HEK293 (cell line): Measurements from ENCODE around the gene DHX38.

ENCODE experiments used
- CTCF ChIA-PET: fragments of 350-600 bp; formaldehyde crosslinking; extraction: SDS; loops from one replicate; lab custom pipeline; 2021; ENCODE audit warnings: antibody characterized with exemption; lab: Yijun Ruan, JAX
- POLR2A ChIA-PET: fragments of 300-600 bp; formaldehyde crosslinking; extraction: SDS; loops from one replicate; lab custom pipeline; 2020; ENCODE audit warnings: antibody characterized with exemption, inconsistent platforms; lab: Yijun Ruan, JAX
- H3K27ac ChIP-seq: fragments of 200-500 bp; sonication (Bioruptor generic); 2 replicates; pipeline ENCODE4 v1.5.1; 2014; ENCODE audit warnings: low read depth, low read length, control low read depth, inconsistent platforms; ENCODE audit errors: extremely low read depth
- H3K36me3 ChIP-seq, 2 experiments: fragments of 200-500 bp in 1 of 2; sonication (Bioruptor generic) in 1 of 2; 1 replicate in 1 of 2; 2 replicates in 1 of 2; pipeline ENCODE4 v1.5.1; 2014 to 2017; ENCODE audit warnings: inconsistent platforms in 2 of 2, low read length in 2 of 2; ENCODE audit not compliant: control insufficient read depth in 2 of 2, insufficient read depth in 1 of 2
- H3K4me1 ChIP-seq: fragments of 200-500 bp; sonication (Bioruptor generic); 2 replicates; pipeline ENCODE4 v1.5.1; 2014; ENCODE audit warnings: mild to moderate bottlenecking, low read length, inconsistent platforms; ENCODE audit not compliant: control insufficient read depth, insufficient read depth
- H3K4me3 ChIP-seq: 2 replicates; pipeline ENCODE4 v1.5.1; 2011; ENCODE audit warnings: low read depth, mild to moderate bottlenecking, control low read depth, low read length, moderate library complexity
- H3K9me3 ChIP-seq: fragments of 200-500 bp; sonication (Bioruptor generic); 2 replicates; pipeline ENCODE4 v1.5.1; 2014; ENCODE audit warnings: low read depth, low read length, inconsistent platforms; ENCODE audit not compliant: control insufficient read depth, insufficient read depth
- BCL11B ChIP-seq: fragments of 450-650 bp; formaldehyde crosslinking; IDR thresholded peaks from 2 replicates; pipeline ENCODE4 v1.5.1; 2016; ENCODE audit warnings: low read depth, missing biosample characterization, missing genetic modification characterization
- ELK4 ChIP-seq: IDR thresholded peaks from 2 replicates; pipeline ENCODE4 v1.6.1; 2011; ENCODE audit warnings: mild to moderate bottlenecking, low read depth, low read length, borderline replicate concordance
- GLIS1 ChIP-seq: fragments of 450-650 bp; formaldehyde crosslinking; IDR thresholded peaks from 2 replicates; pipeline ENCODE4 v1.5.1; 2016; ENCODE audit warnings: missing biosample characterization, missing genetic modification characterization
- KLF16 ChIP-seq: fragments of 450-650 bp; formaldehyde crosslinking; IDR thresholded peaks from 2 replicates; pipeline ENCODE4 v1.5.1; 2017; ENCODE audit warnings: missing biosample characterization, missing genetic modification characterization
- TRIM28 ChIP-seq: IDR thresholded peaks from 2 replicates; pipeline ENCODE4 v1.6.1; 2011; ENCODE audit warnings: low read length, control low read depth, borderline replicate concordance
- WT1 ChIP-seq: fragments of 450-650 bp; formaldehyde crosslinking; IDR thresholded peaks from 2 replicates; pipeline ENCODE4 v1.5.1; 2016; ENCODE audit warnings: missing biosample characterization, missing genetic modification characterization
- ZBTB1 ChIP-seq: fragments of 450-650 bp; formaldehyde crosslinking; IDR thresholded peaks from 2 replicates; pipeline ENCODE4 v1.5.1; 2016; ENCODE audit warnings: missing biosample characterization, missing genetic modification characterization
- ZIC2 ChIP-seq: fragments of 450-650 bp; formaldehyde crosslinking; IDR thresholded peaks from 2 replicates; pipeline ENCODE4 v1.5.1; 2016; ENCODE audit warnings: missing biosample characterization, missing genetic modification characterization
- ZNF140 ChIP-seq: fragments of 450-650 bp; formaldehyde crosslinking; IDR thresholded peaks from 2 replicates; pipeline ENCODE4 v1.5.1; 2016; ENCODE audit warnings: missing biosample characterization, missing genetic modification characterization
- ZNF184 ChIP-seq: fragments of 450-650 bp; IDR thresholded peaks from 2 replicates; pipeline ENCODE4 v1.5.1; 2018; ENCODE audit warnings: missing biosample characterization, mild to moderate bottlenecking, missing genetic modification characterization
- ZNF211 ChIP-seq: fragments of 450-650 bp; formaldehyde crosslinking; IDR thresholded peaks from 2 replicates; pipeline ENCODE4 v1.5.1; 2016; ENCODE audit warnings: low read depth, missing biosample characterization, missing genetic modification characterization
- ZNF26 ChIP-seq: fragments of 450-650 bp; formaldehyde crosslinking; IDR thresholded peaks from 2 replicates; pipeline ENCODE4 v1.5.1; 2016; ENCODE audit warnings: missing biosample characterization, missing genetic modification characterization
- ZNF324 ChIP-seq: fragments of 450-650 bp; formaldehyde crosslinking; IDR thresholded peaks from 2 replicates; pipeline ENCODE4 v1.5.1; 2016; ENCODE audit warnings: missing biosample characterization, missing genetic modification characterization
- ZNF350 ChIP-seq: fragments of 450-650 bp; formaldehyde crosslinking; IDR thresholded peaks from 2 replicates; pipeline ENCODE4 v1.5.0; 2017; ENCODE audit warnings: missing biosample characterization, mild to moderate bottlenecking, missing genetic modification characterization
- ZNF362 ChIP-seq: fragments of 450-650 bp; formaldehyde crosslinking; IDR thresholded peaks from 2 replicates; pipeline ENCODE4 v1.5.1; 2016; ENCODE audit warnings: missing biosample characterization, missing genetic modification characterization
- ZNF548 ChIP-seq: fragments of 450-650 bp; formaldehyde crosslinking; IDR thresholded peaks from 2 replicates; pipeline ENCODE4 v1.5.1; 2016; ENCODE audit warnings: missing biosample characterization, missing genetic modification characterization
- ZNF580 ChIP-seq: fragments of 450-650 bp; formaldehyde crosslinking; IDR thresholded peaks from 2 replicates; pipeline ENCODE4 v1.5.1; 2016; ENCODE audit warnings: missing biosample characterization, missing genetic modification characterization
- ZNF626 ChIP-seq: fragments of 450-650 bp; sonication (Bioruptor Pico); formaldehyde crosslinking; IDR thresholded peaks from 2 replicates; pipeline ENCODE4 v1.5.1; 2018; ENCODE audit warnings: missing biosample characterization, missing genetic modification characterization, inconsistent platforms
- ZNF654 ChIP-seq: fragments of 450-650 bp; formaldehyde crosslinking; IDR thresholded peaks from 2 replicates; pipeline ENCODE4 v1.5.1; 2016; ENCODE audit warnings: low read depth, missing biosample characterization, missing genetic modification characterization
- ZNF660 ChIP-seq: fragments of 450-650 bp; IDR thresholded peaks from 2 replicates; pipeline ENCODE4 v1.5.1; 2018; ENCODE audit warnings: missing biosample characterization, mild to moderate bottlenecking, missing genetic modification characterization
- ZNF76 ChIP-seq: fragments of 450-650 bp; formaldehyde crosslinking; IDR thresholded peaks from 2 replicates; pipeline ENCODE4; 2016; ENCODE audit warnings: low read depth, missing biosample characterization, missing genetic modification characterization, borderline replicate concordance
- ZSCAN23 ChIP-seq: fragments of 450-650 bp; formaldehyde crosslinking; IDR thresholded peaks from 2 replicates; pipeline ENCODE4 v1.5.1; 2016; ENCODE audit warnings: missing biosample characterization, missing genetic modification characterization

The DHX38 gene

GRCh38 chr16:72125635-72126428 lies 32.2 kb downstream of the DHX38 start:
- CTCF ChIA-PET: interaction anchor here (0.6 to 2.5 kb wide), 14 partner anchors 8 to 1908 kb away, joined by 3 to 20 read pairs (median 4); no protein-coding TSS in a partner anchor
- TF ChIP-seq ZNF660 (tag by site-specific recombination) (no peak), ZNF362 (no peak), BCL11B (tag by site-specific recombination) (no peak), ZNF76 (tag by site-specific recombination) (no peak), ZNF26 (tag by site-specific recombination) (no peak), WT1 (no peak), ZNF654 (tag by site-specific recombination) (no peak), GLIS1 (tag by site-specific recombination) (no peak), ZNF548 (tag by site-specific recombination) (no peak), ZSCAN23 (tag by site-specific recombination) (no peak)
- Histone ChIP-seq H3K27ac (no peak overlapping the region), H3K9me3 (no peaks in the 10 kb centered on the region), H3K4me3 (no peak overlapping the region), H3K36me3 (peaks cover 0 to 5% of the 10 kb centered on the region in 2 experiments; a peak in 1 of 3 replicates), H3K4me1 (no peaks in the 10 kb centered on the region)
- POLR2A ChIA-PET: no interaction called here

GRCh38 chr16:72126429-72126765 lies 32.8 kb downstream of the DHX38 start:
- Histone ChIP-seq H3K36me3 (peaks cover 0 to 5% of the 10 kb centered on the region in 2 experiments; a peak in 1 of 3 replicates), H3K4me3 (no peak overlapping the region), H3K4me1 (no peaks in the 10 kb centered on the region), H3K27ac (no peak overlapping the region), H3K9me3 (no peaks in the 10 kb centered on the region)
- POLR2A ChIA-PET: no interaction called here
- CTCF ChIA-PET: interaction anchor here (0.6 to 2.5 kb wide), 3 partner anchors 341 to 1907 kb away, joined by 4 to 20 read pairs (median 10); no protein-coding TSS in a partner anchor
- no peak for TF ChIP-seq ZNF140 (tag by site-specific recombination)
- TF ChIP-seq KLF16 (tag by site-specific recombination): no peak
- TF ChIP-seq ZNF184 (tag by site-specific recombination): no peak
- TF ChIP-seq ZBTB1 (tag by site-specific recombination): no peak
- TF ChIP-seq ZNF211 (tag by site-specific recombination): no peak
- no peak for TF ChIP-seq ZNF324 (tag by site-specific recombination)
- TF ChIP-seq ELK4: no peak
- no peak for TF ChIP-seq ZNF580 (tag by site-specific recombination)
- no peak for TF ChIP-seq ZNF350 (tag by site-specific recombination)
- no peak for TF ChIP-seq TRIM28
- TF ChIP-seq ZIC2 (tag by site-specific recombination): no peak
- no peak for TF ChIP-seq ZNF626 (tag by site-specific recombination)
